Astrocyte (in vitro differentiated cells and primary cell): ENCODE data around the gene ARHGEF40. TPM values are rescaled to one million over a fixed set of nuclear protein-coding genes. Genes with fewer than 3 reads are reported as not detected.

Experiments used
- DNase-seq: peaks from one replicate; pipeline ENCODE4 v3.0.0-alpha.2; 2010; ENCODE audit warnings: low read depth
- FAIRE-seq: peaks from 2 replicates; lab custom pipeline; 2011; peaks lifted over from hg19 to GRCh38; lab: Jason Lieb, UNC
- H2AFZ ChIP-seq: 2 replicates; pipeline ENCODE4 v1.6.0; 2012; ENCODE audit warnings: low read depth, low read length, inconsistent platforms
- H3K27ac ChIP-seq: 2 replicates; pipeline ENCODE4 v1.5.1; 2011; ENCODE audit warnings: low read depth, low read length, inconsistent platforms
- H3K27me3 ChIP-seq: 2 replicates; pipeline ENCODE4 v1.6.0; 2011; ENCODE audit warnings: low read length, inconsistent platforms; ENCODE audit not compliant: insufficient read depth
- H3K36me3 ChIP-seq: 2 replicates; pipeline ENCODE4 v1.5.1; 2011; ENCODE audit warnings: low read length, inconsistent platforms; ENCODE audit not compliant: insufficient read depth
- H3K4me1 ChIP-seq: 2 replicates; pipeline ENCODE4 v1.5.1; 2011; ENCODE audit warnings: low read length, inconsistent platforms; ENCODE audit not compliant: insufficient read depth
- H3K4me2 ChIP-seq: 2 replicates; pipeline ENCODE4 v1.6.0; 2012; ENCODE audit warnings: low read length, inconsistent platforms
- H3K4me3 ChIP-seq: 2 replicates; pipeline ENCODE4 v1.5.1; 2011; ENCODE audit warnings: low read depth, mild to moderate bottlenecking, low read length, inconsistent platforms; ENCODE audit not compliant: insufficient read depth
- H3K79me2 ChIP-seq: 2 replicates; pipeline ENCODE4 v1.6.0; 2012; ENCODE audit warnings: mild to moderate bottlenecking, low read length, inconsistent platforms; ENCODE audit not compliant: insufficient read depth
- H3K9ac ChIP-seq: 2 replicates; pipeline ENCODE4 v1.6.0; 2012; ENCODE audit warnings: mild to moderate bottlenecking, low read length, inconsistent platforms
- H3K9me3 ChIP-seq: 2 replicates; pipeline ENCODE4 v1.5.1; 2012; ENCODE audit warnings: low read depth, mild to moderate bottlenecking, low read length, inconsistent platforms; ENCODE audit not compliant: insufficient read depth
- H4K20me1 ChIP-seq: 2 replicates; pipeline ENCODE4 v1.6.0; 2012; ENCODE audit warnings: low read length, inconsistent platforms; ENCODE audit not compliant: insufficient read depth
- H3K27ac Mint-ChIP-seq: one replicate; pipeline ENCODE4 v1.8.0; 2021; ENCODE audit warnings: mild to moderate bottlenecking, mixed read lengths; ENCODE audit not compliant: unreplicated experiment
- H3K27me3 Mint-ChIP-seq: one replicate; pipeline ENCODE4 v1.8.0; 2021; ENCODE audit warnings: low read depth, mixed read lengths; ENCODE audit not compliant: unreplicated experiment
- H3K36me3 Mint-ChIP-seq: one replicate; pipeline ENCODE4 v1.8.0; 2021; ENCODE audit warnings: low read depth, mixed read lengths; ENCODE audit not compliant: unreplicated experiment
- H3K4me1 Mint-ChIP-seq: one replicate; pipeline ENCODE4 v1.8.0; 2021; ENCODE audit warnings: low read depth, mixed read lengths; ENCODE audit not compliant: unreplicated experiment
- H3K4me3 Mint-ChIP-seq: one replicate; pipeline ENCODE4 v1.8.0; 2021; ENCODE audit warnings: mild to moderate bottlenecking, moderate library complexity, mixed read lengths; ENCODE audit not compliant: unreplicated experiment
- H3K9me3 Mint-ChIP-seq: one replicate; pipeline ENCODE4 v1.8.0; 2021; ENCODE audit warnings: mild to moderate bottlenecking, mixed read lengths; ENCODE audit not compliant: unreplicated experiment
- EZH2 ChIP-seq: IDR thresholded peaks from 2 replicates; pipeline ENCODE4 v1.6.1; 2012; ENCODE audit warnings: mild to moderate bottlenecking, low read length, inconsistent platforms; ENCODE audit not compliant: insufficient read depth
- total RNA-seq: library from RNA; stranded (reverse); gene quantifications from 2 replicates; pipeline ENCODE4 v1.2.1, GENCODE V29; 2021
- TF ChIP-seq, protein P1 (sequence below): IDR thresholded peaks from 2 replicates; pipeline ENCODE4 v1.5.1; 2011; ENCODE audit warnings: low read depth, mild to moderate bottlenecking, inconsistent platforms, low read length, moderate library complexity; ENCODE audit not compliant: insufficient read depth

ARHGEF40 gene
- total RNA-seq, 1 donor from 2014 or later: 99.9 TPM

DNA sequence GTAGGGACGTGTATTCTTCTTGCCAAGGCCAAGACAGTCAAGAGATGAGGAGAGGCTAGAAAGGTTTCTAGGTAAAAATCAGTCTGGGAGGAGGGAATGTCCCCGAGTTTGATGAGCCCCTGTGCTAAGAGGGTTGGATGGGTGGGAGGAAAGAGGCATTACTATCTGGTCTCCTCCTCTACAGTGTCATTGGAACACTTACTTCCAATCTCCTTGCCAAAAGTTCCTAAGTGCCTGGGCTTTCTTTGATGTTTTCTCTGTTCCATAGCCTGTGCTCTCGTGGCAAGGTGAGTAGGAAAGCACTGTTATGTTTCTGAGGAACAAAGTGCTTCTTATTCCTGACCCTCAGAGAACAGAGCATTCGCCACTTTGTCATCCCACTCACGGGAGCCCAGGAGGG, 35.4 kb upstream of the ARHGEF40 start, which contains the start of gene RNASE13:
RNASE13 (minus strand) TSS at position 101 of the 400 bp plus-strand sequence. CDS start 519 bp downstream, outside the sequence.
- FAIRE-seq: no peak
- Mint-ChIP-seq H3K4me3 (no peak within 1 kb of the TSS), H3K36me3 (no peaks in the 10 kb centered on the region)

DNA sequence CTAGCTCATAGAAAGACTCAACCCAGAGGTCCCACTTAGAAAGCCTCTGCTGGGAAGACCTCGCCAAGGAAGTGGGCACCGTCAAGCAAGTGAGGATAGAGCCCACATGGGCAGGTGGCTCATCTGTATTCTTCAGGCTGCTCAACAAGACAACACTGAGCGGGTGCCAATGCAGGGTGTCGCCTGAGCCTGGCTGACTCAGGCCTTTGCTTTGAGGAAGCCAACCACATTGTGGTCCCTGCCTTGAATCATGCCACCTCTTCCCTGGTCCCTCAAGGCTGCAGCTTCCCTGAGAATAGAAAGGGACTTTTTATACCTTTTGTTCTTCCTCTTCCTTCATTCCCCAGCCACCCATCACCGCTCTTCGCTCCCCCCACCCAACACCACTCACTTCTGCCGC, 33.4 kb upstream of the ARHGEF40 start:
- peaks cover 29% of the 10 kb centered on the region for H3K4me1 Mint-ChIP-seq
- no peak for FAIRE-seq

More for the DNA sequence above, 35.4 kb upstream of the ARHGEF40 start, which contains the start of gene RNASE13:
- no peak within 1 kb of the TSS for H3K27ac Mint-ChIP-seq
- no peak within 1 kb of the TSS for H3K4me3 ChIP-seq
- no peak for DNase-seq
- H3K4me2 ChIP-seq: no peak within 1 kb of the TSS
- no peaks in the 10 kb centered on the region for H3K36me3 ChIP-seq
- H3K4me1 Mint-ChIP-seq: peaks cover 12% of the 10 kb centered on the region
- H3K79me2 ChIP-seq: no peaks in the 10 kb centered on the region
- peaks cover 6% of the 10 kb centered on the region for H3K9me3 Mint-ChIP-seq
- H2AFZ ChIP-seq: no peak within 1 kb of the TSS
- H3K27ac ChIP-seq: no peak within 1 kb of the TSS
- H3K27me3 ChIP-seq: peaks cover 13% of the 10 kb centered on the region
- H3K9ac ChIP-seq: no peak within 1 kb of the TSS
- no peaks in the 10 kb centered on the region for H3K4me1 ChIP-seq
- TF ChIP-seq, protein P1, sequence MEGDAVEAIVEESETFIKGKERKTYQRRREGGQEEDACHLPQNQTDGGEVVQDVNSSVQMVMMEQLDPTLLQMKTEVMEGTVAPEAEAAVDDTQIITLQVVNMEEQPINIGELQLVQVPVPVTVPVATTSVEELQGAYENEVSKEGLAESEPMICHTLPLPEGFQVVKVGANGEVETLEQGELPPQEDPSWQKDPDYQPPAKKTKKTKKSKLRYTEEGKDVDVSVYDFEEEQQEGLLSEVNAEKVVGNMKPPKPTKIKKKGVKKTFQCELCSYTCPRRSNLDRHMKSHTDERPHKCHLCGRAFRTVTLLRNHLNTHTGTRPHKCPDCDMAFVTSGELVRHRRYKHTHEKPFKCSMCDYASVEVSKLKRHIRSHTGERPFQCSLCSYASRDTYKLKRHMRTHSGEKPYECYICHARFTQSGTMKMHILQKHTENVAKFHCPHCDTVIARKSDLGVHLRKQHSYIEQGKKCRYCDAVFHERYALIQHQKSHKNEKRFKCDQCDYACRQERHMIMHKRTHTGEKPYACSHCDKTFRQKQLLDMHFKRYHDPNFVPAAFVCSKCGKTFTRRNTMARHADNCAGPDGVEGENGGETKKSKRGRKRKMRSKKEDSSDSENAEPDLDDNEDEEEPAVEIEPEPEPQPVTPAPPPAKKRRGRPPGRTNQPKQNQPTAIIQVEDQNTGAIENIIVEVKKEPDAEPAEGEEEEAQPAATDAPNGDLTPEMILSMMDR: no peak
- no peak for TF ChIP-seq EZH2
- H3K9me3 ChIP-seq: no peaks in the 10 kb centered on the region
- peaks cover 54% of the 10 kb centered on the region for H3K27me3 Mint-ChIP-seq
- no peaks in the 10 kb centered on the region for H4K20me1 ChIP-seq

DNA sequence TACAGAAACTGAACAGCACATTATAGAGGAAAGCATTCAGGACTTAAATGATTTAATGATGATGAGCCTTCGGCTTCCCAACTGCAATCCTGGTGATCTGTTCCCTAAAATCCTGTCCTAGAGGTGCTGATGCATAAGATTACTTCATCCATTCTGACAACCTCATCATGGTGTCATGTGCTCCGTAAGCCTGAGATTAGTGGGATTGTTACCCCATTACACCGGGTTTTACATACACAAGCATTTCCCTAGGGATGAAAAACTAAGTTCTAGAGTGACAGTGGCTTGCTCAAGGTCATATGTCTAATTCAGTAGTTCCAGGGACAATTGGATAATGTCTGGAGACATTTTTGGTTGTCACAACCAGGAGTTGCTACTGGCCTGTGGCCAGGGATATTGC, 32.9 kb upstream of the ARHGEF40 start:
- TF ChIP-seq EZH2: no peak
- TF ChIP-seq, protein P1: no peak
- Mint-ChIP-seq H3K27me3 (peaks cover 37% of the 10 kb centered on the region), H3K27ac (no peak overlapping the region), H3K9me3 (no peaks in the 10 kb centered on the region), H3K4me1 (peaks cover 32% of the 10 kb centered on the region), H3K4me3 (no peak overlapping the region), H3K36me3 (no peaks in the 10 kb centered on the region)
- Histone ChIP-seq H3K4me1 (no peaks in the 10 kb centered on the region), H3K9ac (no peak overlapping the region), H3K79me2 (no peaks in the 10 kb centered on the region), H2AFZ (no peak overlapping the region), H3K4me3 (no peak overlapping the region), H4K20me1 (no peaks in the 10 kb centered on the region), H3K9me3 (no peaks in the 10 kb centered on the region), H3K36me3 (no peaks in the 10 kb centered on the region), H3K27me3 (peaks cover 11% of the 10 kb centered on the region), H3K27ac (no peak overlapping the region), H3K4me2 (no peak overlapping the region)
- DNase-seq (no peak), FAIRE-seq (no peak)

More for the DNA sequence above, 33.4 kb upstream of the ARHGEF40 start:
- Histone ChIP-seq H3K4me2 (no peak overlapping the region), H3K9ac (no peak overlapping the region), H3K4me1 (no peaks in the 10 kb centered on the region), H3K27ac (no peak overlapping the region), H3K79me2 (no peaks in the 10 kb centered on the region), H3K27me3 (peaks cover 13% of the 10 kb centered on the region), H4K20me1 (no peaks in the 10 kb centered on the region), H3K9me3 (no peaks in the 10 kb centered on the region), H3K36me3 (no peaks in the 10 kb centered on the region), H2AFZ (no peak overlapping the region), H3K4me3 (no peak overlapping the region)
- DNase-seq: no peak
- H3K27me3 Mint-ChIP-seq: peaks cover 39% of the 10 kb centered on the region
- TF ChIP-seq, protein P1: no peak
- TF ChIP-seq EZH2: no peak
- H3K27ac Mint-ChIP-seq: no peak overlapping the region
- no peaks in the 10 kb centered on the region for H3K36me3 Mint-ChIP-seq
- H3K9me3 Mint-ChIP-seq: no peaks in the 10 kb centered on the region
- H3K4me3 Mint-ChIP-seq: no peak overlapping the region
